GM13977 (cell line): ENCODE results near the gene RBFOX2.
"Not testable (repeated sequence)": the region's sequence is repeated elsewhere in the genome, so short reads cannot be mapped to it uniquely, and the experiment has no call there.

Source experiments
- DNase-seq: peaks from one replicate; pipeline ENCODE4 v3.0.0; 2012; ENCODE audit warnings: low spot score
- in situ Hi-C: fragments of 300-500 bp; cut with MboI; formaldehyde crosslinking; loops from one replicate; pipeline ENCODE4 v1.12.0; 2022; ENCODE audit warnings: low sequenced_read_pairs, low pct_unique_long_range_greater_than_20kb, mixed read lengths, inconsistent platforms; ENCODE audit not compliant: unreplicated experiment
- TF ChIP-seq, protein P1 (sequence below): IDR thresholded peaks from 2 replicates; pipeline ENCODE4 v1.5.1; 2012; ENCODE audit warnings: mild to moderate bottlenecking, control low read depth; ENCODE audit not compliant: insufficient read depth; ENCODE audit errors: extremely low read depth, missing control alignments

Gene RBFOX2

GRCh38 chr22:35711336-35711735 is 317.3 kb downstream of the RBFOX2 start:
- no peak for DNase-seq
- TF ChIP-seq, protein P1, sequence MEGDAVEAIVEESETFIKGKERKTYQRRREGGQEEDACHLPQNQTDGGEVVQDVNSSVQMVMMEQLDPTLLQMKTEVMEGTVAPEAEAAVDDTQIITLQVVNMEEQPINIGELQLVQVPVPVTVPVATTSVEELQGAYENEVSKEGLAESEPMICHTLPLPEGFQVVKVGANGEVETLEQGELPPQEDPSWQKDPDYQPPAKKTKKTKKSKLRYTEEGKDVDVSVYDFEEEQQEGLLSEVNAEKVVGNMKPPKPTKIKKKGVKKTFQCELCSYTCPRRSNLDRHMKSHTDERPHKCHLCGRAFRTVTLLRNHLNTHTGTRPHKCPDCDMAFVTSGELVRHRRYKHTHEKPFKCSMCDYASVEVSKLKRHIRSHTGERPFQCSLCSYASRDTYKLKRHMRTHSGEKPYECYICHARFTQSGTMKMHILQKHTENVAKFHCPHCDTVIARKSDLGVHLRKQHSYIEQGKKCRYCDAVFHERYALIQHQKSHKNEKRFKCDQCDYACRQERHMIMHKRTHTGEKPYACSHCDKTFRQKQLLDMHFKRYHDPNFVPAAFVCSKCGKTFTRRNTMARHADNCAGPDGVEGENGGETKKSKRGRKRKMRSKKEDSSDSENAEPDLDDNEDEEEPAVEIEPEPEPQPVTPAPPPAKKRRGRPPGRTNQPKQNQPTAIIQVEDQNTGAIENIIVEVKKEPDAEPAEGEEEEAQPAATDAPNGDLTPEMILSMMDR: no peak
- in situ Hi-C loops: no loop called here

DNA sequence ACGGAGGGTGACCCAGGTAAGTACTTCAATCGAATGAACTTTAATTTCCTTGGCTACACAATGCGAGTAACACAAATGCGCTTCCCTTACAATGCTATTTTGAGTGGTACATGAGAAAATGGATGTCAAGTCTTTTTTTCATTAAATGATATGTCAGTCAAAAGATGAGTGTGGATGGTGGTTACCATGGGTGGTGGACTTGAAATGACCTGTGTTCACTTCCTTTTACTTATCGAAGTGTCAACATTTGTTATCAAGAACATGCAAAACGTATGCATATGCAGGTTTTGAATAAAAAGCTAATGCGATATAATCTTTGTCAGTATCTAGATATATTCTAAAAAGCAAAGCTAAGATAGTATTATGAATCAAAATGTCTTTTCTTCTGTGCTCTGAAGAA is 319.7 kb downstream of the RBFOX2 start:
- in situ Hi-C loops: no loop called here
- no peak for DNase-seq
- TF ChIP-seq, protein P1: no peak

DNA sequence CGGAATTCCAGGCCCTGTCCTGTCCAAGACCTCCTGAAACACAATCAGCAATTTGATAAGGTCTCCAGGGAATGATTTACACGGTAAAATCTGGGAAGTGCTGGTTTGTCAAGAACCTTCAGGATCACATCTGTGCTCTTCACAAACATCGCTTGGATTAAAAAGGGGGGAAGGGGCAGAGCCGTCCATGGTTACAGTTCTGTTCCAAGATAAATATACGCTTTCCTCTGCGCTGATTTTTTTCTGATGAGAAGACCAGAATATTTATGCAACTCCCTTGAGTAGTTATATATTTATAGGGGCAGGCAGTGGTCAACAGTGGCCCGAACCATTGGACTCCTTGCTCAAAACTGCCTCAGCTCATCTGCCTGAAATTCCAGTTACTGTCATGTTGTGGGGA is 320.2 kb downstream of the RBFOX2 start:
- TF ChIP-seq, protein P1: no peak
- DNase-seq: peak; percentile 1
- in situ Hi-C loops: no loop called here

GRCh38 chr22:35705141-35705540 is 323.5 kb downstream of the RBFOX2 start:
- TF ChIP-seq, protein P1: no peak
- in situ Hi-C loops: no loop called here
- no peak for DNase-seq

GRCh38 chr22:35703861-35704584 is 324.6 kb downstream of the RBFOX2 start:
- TF ChIP-seq, protein P1: no peak
- in situ Hi-C loops: no loop called here
- DNase-seq: no peak

DNA sequence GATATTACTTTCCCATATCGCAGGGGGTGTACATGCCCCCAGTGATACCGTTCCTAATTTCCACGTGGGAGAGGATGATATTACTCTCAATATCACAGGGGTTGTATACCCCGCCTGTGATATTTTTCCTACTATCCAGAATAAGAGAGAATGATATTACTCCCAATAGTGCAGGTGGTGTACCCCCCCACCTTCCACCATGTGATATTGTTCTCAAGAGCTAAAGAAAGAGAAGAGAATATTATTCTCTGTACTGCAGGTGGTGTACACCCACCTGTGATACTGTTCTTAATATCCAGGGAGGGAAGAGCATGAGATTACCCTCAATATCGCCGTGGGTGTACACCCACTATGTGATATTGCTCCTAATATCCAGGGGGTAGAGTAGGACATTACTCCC is 328.8 kb downstream of the RBFOX2 start:
- in situ Hi-C loops, DNase-seq: not testable (repeated sequence)

DNA sequence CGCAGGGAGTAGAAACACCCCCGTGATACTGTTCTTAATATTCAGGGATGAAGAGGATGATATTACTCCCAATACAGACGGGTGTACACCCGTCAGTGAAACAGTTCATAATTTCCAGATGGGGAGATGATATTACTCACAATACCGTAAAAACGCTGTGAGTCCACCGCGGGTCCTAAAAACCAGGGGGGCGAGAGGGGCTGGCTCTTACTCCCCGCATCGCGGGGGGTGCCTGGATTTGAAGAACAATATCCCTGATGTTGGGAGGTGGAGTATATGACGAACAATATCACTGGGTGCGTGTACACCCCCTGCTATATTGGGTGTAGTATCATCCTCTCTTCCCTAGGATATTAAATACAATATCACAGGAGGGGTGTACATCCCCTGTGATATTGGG is 331.5 kb downstream of the RBFOX2 start:
- no peak for DNase-seq
- in situ Hi-C loops: no loop called here

More for the DNA sequence above, 331.5 kb downstream of the RBFOX2 start:
- TF ChIP-seq, protein P1: no peak
